Esophagus squamous epithelium (tissue), 4 donors: ENCODE data around the gene HSBP1L1.
A peak's percentile ranks its signal among the peaks of the same experiment; 100 is the strongest.

Experiments used
- POLR2A ChIP-seq, 4 donors: fragments of 450-650 bp; IDR thresholded peaks; one replicate each; pipeline ENCODE4 v1.6.1; 2017; ENCODE audit warnings: antibody characterized with exemption in 4 of 4, mild to moderate bottlenecking in 4 of 4, moderate library complexity in 3 of 4
- TF ChIP-seq, protein P1 (sequence below), 6 experiments: fragments of 450-650 bp in 4 of 6; fragments of 200-600 bp in 2 of 6; sonication (generic) in 2 of 6; IDR thresholded peaks; one replicate each; pipeline ENCODE4 v1.5.1; 2016 to 2019; ENCODE audit warnings: antibody characterized with exemption in 6 of 6, mild to moderate bottlenecking in 4 of 6, moderate library complexity in 4 of 6

DNA sequence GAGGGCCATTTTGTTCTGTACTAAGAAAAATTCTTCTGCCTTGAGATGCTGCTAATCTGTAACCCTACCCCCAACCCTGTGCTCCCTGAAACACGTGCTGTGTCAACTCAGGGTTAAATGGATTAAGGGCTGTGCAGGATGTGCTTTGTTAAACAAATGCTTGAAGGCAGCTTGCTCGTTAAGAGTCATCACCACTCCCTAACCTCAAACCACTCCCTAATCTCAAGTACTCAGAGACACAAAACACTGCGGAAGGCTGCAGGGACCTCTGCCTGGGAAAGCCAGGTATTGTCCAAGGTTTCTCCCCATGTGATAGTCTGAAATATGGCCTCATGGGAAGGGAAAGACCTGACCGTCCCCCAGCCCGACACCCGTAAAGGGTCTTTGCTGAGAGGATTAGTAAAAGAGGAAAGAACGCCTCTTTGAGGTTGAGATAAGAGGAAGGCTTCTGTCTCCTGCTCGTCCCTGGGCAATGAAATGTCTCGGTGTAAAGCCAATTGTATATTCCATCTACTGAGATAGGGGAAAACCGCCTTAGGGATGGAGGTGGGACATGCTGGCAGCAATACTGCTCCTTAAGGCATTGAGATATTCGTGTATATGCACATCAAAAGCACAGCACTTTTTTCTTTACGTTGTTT is 4.2 kb upstream of the HSBP1L1 start:
- TF ChIP-seq, protein P1, sequence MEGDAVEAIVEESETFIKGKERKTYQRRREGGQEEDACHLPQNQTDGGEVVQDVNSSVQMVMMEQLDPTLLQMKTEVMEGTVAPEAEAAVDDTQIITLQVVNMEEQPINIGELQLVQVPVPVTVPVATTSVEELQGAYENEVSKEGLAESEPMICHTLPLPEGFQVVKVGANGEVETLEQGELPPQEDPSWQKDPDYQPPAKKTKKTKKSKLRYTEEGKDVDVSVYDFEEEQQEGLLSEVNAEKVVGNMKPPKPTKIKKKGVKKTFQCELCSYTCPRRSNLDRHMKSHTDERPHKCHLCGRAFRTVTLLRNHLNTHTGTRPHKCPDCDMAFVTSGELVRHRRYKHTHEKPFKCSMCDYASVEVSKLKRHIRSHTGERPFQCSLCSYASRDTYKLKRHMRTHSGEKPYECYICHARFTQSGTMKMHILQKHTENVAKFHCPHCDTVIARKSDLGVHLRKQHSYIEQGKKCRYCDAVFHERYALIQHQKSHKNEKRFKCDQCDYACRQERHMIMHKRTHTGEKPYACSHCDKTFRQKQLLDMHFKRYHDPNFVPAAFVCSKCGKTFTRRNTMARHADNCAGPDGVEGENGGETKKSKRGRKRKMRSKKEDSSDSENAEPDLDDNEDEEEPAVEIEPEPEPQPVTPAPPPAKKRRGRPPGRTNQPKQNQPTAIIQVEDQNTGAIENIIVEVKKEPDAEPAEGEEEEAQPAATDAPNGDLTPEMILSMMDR (IDR thresholded peaks at IDR 0.05), result peak in 3 of 6 experiments; percentile 29 to 35 (median 31)
- TF ChIP-seq POLR2A (IDR thresholded peaks at IDR 0.05), result peak in 1 of 4 donors; percentile 15
